ENCODE data around the gene WNT1. TPM values are rescaled to one million over a fixed set of nuclear protein-coding genes. Genes with fewer than 3 reads are reported as not detected.

Gene WNT1
- total RNA-seq, 1 donor from 2014 or later = 28.9 TPM

GRCh38 chr12:49020441-49020840 is 42.3 kb downstream of the WNT1 start:
- Mint-ChIP-seq H3K27ac (no peak overlapping the region), H3K4me1 (ENCODE audit: unreplicated experiment) (peaks cover 25% of the 10 kb centered on the region), H3K4me3 (no peak overlapping the region), H3K27me3 (no peaks in the 10 kb centered on the region), H3K36me3 (peaks cover 8% of the 10 kb centered on the region), H3K9me3 (no peaks in the 10 kb centered on the region)
- TF ChIP-seq CTCF (conservative IDR thresholded peaks at IDR 0.05) = no peak
- DNase-seq (ENCODE audit: extremely low spot score, unreplicated experiment) = no peak

- Mint-ChIP-seq H3K9me3 (no peaks in the 10 kb centered on the region), H3K27me3 (no peaks in the 10 kb centered on the region), H3K4me1 (ENCODE audit: unreplicated experiment) (peaks cover 22% of the 10 kb centered on the region), H3K36me3 (peaks cover 13% of the 10 kb centered on the region), H3K4me3 (no peak overlapping the region), H3K27ac (no peak overlapping the region)
- DNase-seq (ENCODE audit: extremely low spot score, unreplicated experiment) = no peak
- no peak for TF ChIP-seq CTCF (conservative IDR thresholded peaks at IDR 0.05)
Measured at GRCh38 chr12:49021292-49021915, 43.3 kb downstream of the WNT1 start.

GRCh38 chr12:49022558-49023178 is 44.5 kb downstream of the WNT1 start:
- peak overlapping the region; percentile 11 for H3K27ac Mint-ChIP-seq
- peaks cover 14% of the 10 kb centered on the region for H3K4me1 Mint-ChIP-seq (ENCODE audit: unreplicated experiment)
- H3K27me3 Mint-ChIP-seq = no peaks in the 10 kb centered on the region
- H3K4me3 Mint-ChIP-seq = no peak overlapping the region
- H3K9me3 Mint-ChIP-seq = no peaks in the 10 kb centered on the region
- H3K36me3 Mint-ChIP-seq = peaks cover 13% of the 10 kb centered on the region
- no peak for TF ChIP-seq CTCF (conservative IDR thresholded peaks at IDR 0.05)
- no peak for DNase-seq (ENCODE audit: extremely low spot score, unreplicated experiment)

- H3K27ac Mint-ChIP-seq = no peak overlapping the region
Measured at GRCh38 chr12:49023812-49024211, 45.7 kb downstream of the WNT1 start.

GRCh38 chr12:49024543-49024942 is 46.4 kb downstream of the WNT1 start:
- no peak overlapping the region for H3K4me3 Mint-ChIP-seq
- H3K4me1 Mint-ChIP-seq (ENCODE audit: unreplicated experiment) = peaks cover 4% of the 10 kb centered on the region
- peaks cover 13% of the 10 kb centered on the region for H3K36me3 Mint-ChIP-seq
- no peaks in the 10 kb centered on the region for H3K9me3 Mint-ChIP-seq
- no peak for TF ChIP-seq CTCF (conservative IDR thresholded peaks at IDR 0.05)
- no peak overlapping the region for H3K27ac Mint-ChIP-seq
- no peak for DNase-seq (ENCODE audit: extremely low spot score, unreplicated experiment)
- H3K27me3 Mint-ChIP-seq = no peaks in the 10 kb centered on the region

More at GRCh38 chr12:49023812-49024211, 45.7 kb downstream of the WNT1 start:
- Mint-ChIP-seq H3K9me3 (no peaks in the 10 kb centered on the region), H3K27me3 (no peaks in the 10 kb centered on the region), H3K4me3 (no peak overlapping the region), H3K4me1 (ENCODE audit: unreplicated experiment) (peaks cover 9% of the 10 kb centered on the region), H3K36me3 (peaks cover 13% of the 10 kb centered on the region)
- TF ChIP-seq CTCF (conservative IDR thresholded peaks at IDR 0.05) = no peak
- no peak for DNase-seq (ENCODE audit: extremely low spot score, unreplicated experiment)

All from type B pancreatic cell (in vitro differentiated cells).